Liver (tissue), 9 donors: ENCODE measurements around the gene PDCD6IP. TPM values are rescaled to one million over a fixed set of nuclear protein-coding genes. Genes with fewer than 3 reads are reported as not detected.

Source experiments
- DNase-seq: peaks from one replicate; pipeline ENCODE4 v3.0.0-alpha.2; 2017; ENCODE audit warnings: low spot score
- H3K27ac ChIP-seq, 2 donors: one replicate each; pipeline ENCODE4 v1.7.0; 2013; ENCODE audit warnings: inconsistent platforms in 2 of 2, low read length in 2 of 2, control low read depth in 1 of 2, low read depth in 1 of 2, mild to moderate bottlenecking in 1 of 2
- H3K27me3 ChIP-seq, 4 donors: one replicate each; pipeline versions ENCODE4 v1.6.1 to v1.7.0; 2013; ENCODE audit warnings: low read length in 3 of 4, inconsistent platforms in 1 of 4, mild to moderate bottlenecking in 1 of 4, moderate library complexity in 1 of 4; ENCODE audit not compliant: control insufficient read depth in 4 of 4, insufficient read depth in 4 of 4
- H3K36me3 ChIP-seq, 4 donors: one replicate each; pipeline versions ENCODE4 v1.6.1 to v1.7.0; 2013; ENCODE audit warnings: low read length in 3 of 4, mild to moderate bottlenecking in 3 of 4, low read depth in 1 of 4, moderate library complexity in 1 of 4; ENCODE audit not compliant: control insufficient read depth in 4 of 4, insufficient read depth in 3 of 4
- H3K4me1 ChIP-seq, 4 donors: one replicate each; pipeline versions ENCODE4 v1.6.1 to v1.7.0; 2013; ENCODE audit warnings: low read length in 3 of 4, mild to moderate bottlenecking in 3 of 4, moderate library complexity in 1 of 4; ENCODE audit not compliant: control insufficient read depth in 4 of 4, insufficient read depth in 4 of 4
- H3K4me3 ChIP-seq, 3 donors: one replicate each; pipeline versions ENCODE4 v1.6.1 to v1.7.0; 2013; ENCODE audit warnings: low read length in 3 of 3, control low read depth in 1 of 3, low read depth in 1 of 3, mild to moderate bottlenecking in 1 of 3
- H3K9ac ChIP-seq, 2 donors: one replicate each; pipeline ENCODE4 v1.7.0; 2013; ENCODE audit warnings: low read length in 2 of 2, mild to moderate bottlenecking in 2 of 2, moderate library complexity in 2 of 2, control low read depth in 1 of 2, low read depth in 1 of 2
- H3K9me3 ChIP-seq, 4 donors: one replicate each; pipeline versions ENCODE4 v1.6.1 to v1.7.0; 2013; ENCODE audit warnings: low read length in 3 of 4; ENCODE audit not compliant: control insufficient read depth in 4 of 4
- EGR1 ChIP-seq, 2 donors: IDR thresholded peaks; 2 replicates each; pipeline ENCODE4 v1.6.1; 2016 to 2018; ENCODE audit warnings: antibody characterized with exemption in 2 of 2, low read depth in 2 of 2
- FOXA1 ChIP-seq: IDR thresholded peaks from 2 replicates; pipeline ENCODE4 v1.6.1; 2016; ENCODE audit warnings: antibody characterized with exemption
- FOXA2 ChIP-seq: IDR thresholded peaks from 2 replicates; pipeline ENCODE4 v1.6.1; 2016; ENCODE audit warnings: antibody characterized with exemption
- GABPA ChIP-seq, 2 donors: IDR thresholded peaks in 1 of 2; conservative IDR thresholded peaks in 1 of 2; 2 replicates each; pipeline ENCODE4 v1.6.1; 2016; ENCODE audit warnings: antibody characterized with exemption in 2 of 2, mild to moderate bottlenecking in 1 of 2, moderate library complexity in 1 of 2
- HNF4A ChIP-seq, 2 donors: conservative IDR thresholded peaks; 2 replicates each; pipeline ENCODE4 v1.6.1; 2016; ENCODE audit warnings: antibody characterized with exemption in 2 of 2, mild to moderate bottlenecking in 2 of 2
- HNF4G ChIP-seq: IDR thresholded peaks from 2 replicates; pipeline ENCODE4 v1.6.1; 2016; ENCODE audit warnings: antibody characterized with exemption
- JUND ChIP-seq, 2 donors: IDR thresholded peaks; 2 replicates each; pipeline ENCODE4 v1.6.1; 2016; ENCODE audit warnings: antibody characterized with exemption in 2 of 2
- NR2F2 ChIP-seq: IDR thresholded peaks from 2 replicates; pipeline ENCODE4 v1.6.1; 2016; ENCODE audit warnings: antibody characterized with exemption
- RAD21 ChIP-seq, 2 donors: IDR thresholded peaks; 2 replicates each; pipeline ENCODE4 v1.6.1; 2016; ENCODE audit warnings: antibody characterized with exemption in 2 of 2, mild to moderate bottlenecking in 2 of 2
- REST ChIP-seq: IDR thresholded peaks from 2 replicates; pipeline ENCODE4 v1.6.1; 2016; ENCODE audit warnings: antibody characterized with exemption, mild to moderate bottlenecking
- RXRA ChIP-seq, 2 donors: IDR thresholded peaks; 2 replicates each; pipeline ENCODE4 v1.6.1; 2017 to 2018; ENCODE audit warnings: antibody characterized with exemption in 2 of 2, mild to moderate bottlenecking in 1 of 2
- SP1 ChIP-seq: IDR thresholded peaks from 2 replicates; pipeline ENCODE4 v1.6.1; 2018; ENCODE audit warnings: antibody characterized with exemption, mild to moderate bottlenecking
- TAF1 ChIP-seq: conservative IDR thresholded peaks from 2 replicates; pipeline ENCODE4 v1.6.1; 2016; ENCODE audit warnings: antibody characterized with exemption, mild to moderate bottlenecking
- YY1 ChIP-seq: IDR thresholded peaks from 2 replicates; pipeline ENCODE4 v1.6.1; 2016; ENCODE audit warnings: antibody characterized with exemption, mild to moderate bottlenecking
- WGBS: extraction: QIAGEN DNeasy Blood & Tissue Kit; methylation state at CpG from one replicate; pipeline ENCODE4 v1.1.7; 2013; 5-methylcytosine and 5-hydroxymethylcytosine counted together
- polyA plus RNA-seq, 2 donors: library from polyadenylated mRNA; stranded (reverse) in 1 of 2; unstranded in 1 of 2; fragments of 200-250 nt in 1 of 2; fragments of >200 nt in 1 of 2; fragmentation: Nextera tagmentation in 1 of 2; extraction: Ambion mirVana in 1 of 2; gene quantifications; one replicate each; pipeline versions ENCODE4 v1.2.1 to v1.2.3, GENCODE V29; 2013 to 2015
- total RNA-seq, 2 donors: library from RNA; depleted of rRNA; stranded (reverse); fragments of >200 nt; gene quantifications; one replicate each; pipeline ENCODE4 v1.2.3, GENCODE V29; 2014
- TF ChIP-seq, protein P1 (sequence below): IDR thresholded peaks from 2 replicates; pipeline ENCODE4 v1.6.1; 2016; ENCODE audit warnings: antibody characterized with exemption
- TF ChIP-seq, protein P2 (sequence below): IDR thresholded peaks from 2 replicates; pipeline ENCODE4 v1.6.1; 2016; ENCODE audit warnings: antibody characterized with exemption
- TF ChIP-seq, protein P3 (sequence below): IDR thresholded peaks from 2 replicates; pipeline ENCODE4 v1.6.1; 2016; ENCODE audit warnings: antibody characterized with exemption
- TF ChIP-seq, protein P4 (sequence below): fragments of 150-350 bp; IDR thresholded peaks from 2 replicates; pipeline ENCODE4 v1.5.1; 2017; ENCODE audit warnings: improper control_type of control experiment, low read depth, low read length; ENCODE audit not compliant: missing input control
- donor health status: healthy.
- donor health status: healthy.
- donor health status: healthy.
- donor health status: healthy.
- donor health status: healthy.

PDCD6IP gene
- total and polyA plus RNA-seq, 4 donors = 31.9 to 73.8 (median 47.9) TPM

- no peak for TF ChIP-seq RAD21 (IDR thresholded peaks at IDR 0.05)
- no peak for TF ChIP-seq FOXA2
- TF ChIP-seq HNF4A (conservative IDR thresholded peaks at IDR 0.05) = no peak
- no peak for TF ChIP-seq REST
- TF ChIP-seq EGR1 (IDR thresholded peaks at IDR 0.05; ENCODE audit: low read depth in 2 of 2) = no peak
- no peak for TF ChIP-seq TAF1
- TF ChIP-seq RXRA (IDR thresholded peaks at IDR 0.05) = no peak
- TF ChIP-seq, protein P1, sequence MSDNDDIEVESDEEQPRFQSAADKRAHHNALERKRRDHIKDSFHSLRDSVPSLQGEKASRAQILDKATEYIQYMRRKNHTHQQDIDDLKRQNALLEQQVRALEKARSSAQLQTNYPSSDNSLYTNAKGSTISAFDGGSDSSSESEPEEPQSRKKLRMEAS = no peak
- TF ChIP-seq, protein P2, sequence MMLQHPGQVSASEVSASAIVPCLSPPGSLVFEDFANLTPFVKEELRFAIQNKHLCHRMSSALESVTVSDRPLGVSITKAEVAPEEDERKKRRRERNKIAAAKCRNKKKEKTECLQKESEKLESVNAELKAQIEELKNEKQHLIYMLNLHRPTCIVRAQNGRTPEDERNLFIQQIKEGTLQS = no peak
- TF ChIP-seq NR2F2 = no peak
- TF ChIP-seq GABPA (IDR thresholded peaks at IDR 0.05 in 1 of 2, conservative IDR thresholded peaks at IDR 0.05 in 1 of 2) = no peak
- no peak for TF ChIP-seq YY1
- TF ChIP-seq SP1 = no peak
- TF ChIP-seq JUND (IDR thresholded peaks at IDR 0.05) = no peak
- no peak for TF ChIP-seq FOXA1
- TF ChIP-seq, protein P3, sequence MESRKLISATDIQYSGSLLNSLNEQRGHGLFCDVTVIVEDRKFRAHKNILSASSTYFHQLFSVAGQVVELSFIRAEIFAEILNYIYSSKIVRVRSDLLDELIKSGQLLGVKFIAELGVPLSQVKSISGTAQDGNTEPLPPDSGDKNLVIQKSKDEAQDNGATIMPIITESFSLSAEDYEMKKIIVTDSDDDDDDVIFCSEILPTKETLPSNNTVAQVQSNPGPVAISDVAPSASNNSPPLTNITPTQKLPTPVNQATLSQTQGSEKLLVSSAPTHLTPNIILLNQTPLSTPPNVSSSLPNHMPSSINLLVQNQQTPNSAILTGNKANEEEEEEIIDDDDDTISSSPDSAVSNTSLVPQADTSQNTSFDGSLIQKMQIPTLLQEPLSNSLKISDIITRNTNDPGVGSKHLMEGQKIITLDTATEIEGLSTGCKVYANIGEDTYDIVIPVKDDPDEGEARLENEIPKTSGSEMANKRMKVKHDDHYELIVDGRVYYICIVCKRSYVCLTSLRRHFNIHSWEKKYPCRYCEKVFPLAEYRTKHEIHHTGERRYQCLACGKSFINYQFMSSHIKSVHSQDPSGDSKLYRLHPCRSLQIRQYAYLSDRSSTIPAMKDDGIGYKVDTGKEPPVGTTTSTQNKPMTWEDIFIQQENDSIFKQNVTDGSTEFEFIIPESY = no peak
- no peak for TF ChIP-seq HNF4G
- TF ChIP-seq, protein P4, sequence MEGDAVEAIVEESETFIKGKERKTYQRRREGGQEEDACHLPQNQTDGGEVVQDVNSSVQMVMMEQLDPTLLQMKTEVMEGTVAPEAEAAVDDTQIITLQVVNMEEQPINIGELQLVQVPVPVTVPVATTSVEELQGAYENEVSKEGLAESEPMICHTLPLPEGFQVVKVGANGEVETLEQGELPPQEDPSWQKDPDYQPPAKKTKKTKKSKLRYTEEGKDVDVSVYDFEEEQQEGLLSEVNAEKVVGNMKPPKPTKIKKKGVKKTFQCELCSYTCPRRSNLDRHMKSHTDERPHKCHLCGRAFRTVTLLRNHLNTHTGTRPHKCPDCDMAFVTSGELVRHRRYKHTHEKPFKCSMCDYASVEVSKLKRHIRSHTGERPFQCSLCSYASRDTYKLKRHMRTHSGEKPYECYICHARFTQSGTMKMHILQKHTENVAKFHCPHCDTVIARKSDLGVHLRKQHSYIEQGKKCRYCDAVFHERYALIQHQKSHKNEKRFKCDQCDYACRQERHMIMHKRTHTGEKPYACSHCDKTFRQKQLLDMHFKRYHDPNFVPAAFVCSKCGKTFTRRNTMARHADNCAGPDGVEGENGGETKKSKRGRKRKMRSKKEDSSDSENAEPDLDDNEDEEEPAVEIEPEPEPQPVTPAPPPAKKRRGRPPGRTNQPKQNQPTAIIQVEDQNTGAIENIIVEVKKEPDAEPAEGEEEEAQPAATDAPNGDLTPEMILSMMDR = no peak
- Histone ChIP-seq H3K9me3 (no peaks in the 10 kb centered on the region), H3K36me3 (peaks cover 0 to 1% (median 0%) of the 10 kb centered on the region in 4 donors), H3K27me3 (no peaks in the 10 kb centered on the region), H3K4me1 (peaks cover 2 to 30% (median 24%) of the 10 kb centered on the region in 4 donors), H3K27ac (no peak overlapping the region), H3K9ac (no peak overlapping the region), H3K4me3 (no peak overlapping the region)
- no peak for DNase-seq
- 98% methylated on average over 3 of the region's 3 CpGs for WGBS
These were observed 2.4 kb upstream of the PDCD6IP start for GRCh38 chr3:33795856-33796536.
